Measurements from ENCODE around the gene ATG7.
"Not testable (repeated sequence)": the region's sequence is repeated elsewhere in the genome, so short reads cannot be mapped to it uniquely, and the experiment has no call there.

Gene ATG7

DNA sequence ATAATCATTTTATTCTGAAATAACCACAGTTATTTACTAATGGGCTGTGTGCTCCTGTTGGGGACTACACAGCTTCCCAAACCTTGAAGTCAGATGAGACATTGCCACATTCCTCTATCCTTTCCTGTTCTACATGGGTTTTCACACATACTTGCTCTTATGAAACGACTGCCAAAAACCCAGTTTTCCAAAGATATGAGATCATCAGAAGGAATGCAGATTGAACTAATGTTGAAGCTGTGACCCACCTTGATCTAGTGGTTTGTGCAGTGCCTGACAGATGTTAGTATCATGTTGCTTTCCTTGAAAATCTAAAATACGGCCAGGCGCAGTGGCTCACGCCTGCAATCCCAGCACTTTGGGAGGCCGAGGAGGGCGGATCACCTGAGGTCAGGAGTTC, 226.9 kb downstream of the ATG7 start:
- no peak for DNase-seq (ENCODE audit: low read depth in 2 of 3, low spot score in 2 of 3)

DNA sequence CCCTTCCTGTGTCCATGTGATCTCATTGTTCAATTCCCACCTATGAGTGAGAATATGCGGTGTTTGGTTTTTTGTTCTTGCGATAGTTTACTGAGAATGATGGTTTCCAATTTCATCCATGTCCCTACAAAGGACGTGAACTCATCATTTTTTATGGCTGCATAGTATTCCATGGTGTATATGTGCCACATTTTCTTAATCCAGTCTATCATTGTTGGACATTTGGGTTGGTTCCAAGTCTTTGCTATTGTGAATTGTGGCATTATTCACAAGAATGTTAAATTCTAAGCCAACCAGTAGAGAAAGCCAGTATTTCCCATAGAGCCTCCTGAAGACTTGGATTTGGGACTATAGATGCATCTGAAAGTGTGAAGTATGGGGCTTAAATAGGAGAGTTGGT, 230.2 kb downstream of the ATG7 start:
- not testable (repeated sequence) for DNase-seq (ENCODE audit: low read depth in 2 of 3, low spot score in 2 of 3)

DNA sequence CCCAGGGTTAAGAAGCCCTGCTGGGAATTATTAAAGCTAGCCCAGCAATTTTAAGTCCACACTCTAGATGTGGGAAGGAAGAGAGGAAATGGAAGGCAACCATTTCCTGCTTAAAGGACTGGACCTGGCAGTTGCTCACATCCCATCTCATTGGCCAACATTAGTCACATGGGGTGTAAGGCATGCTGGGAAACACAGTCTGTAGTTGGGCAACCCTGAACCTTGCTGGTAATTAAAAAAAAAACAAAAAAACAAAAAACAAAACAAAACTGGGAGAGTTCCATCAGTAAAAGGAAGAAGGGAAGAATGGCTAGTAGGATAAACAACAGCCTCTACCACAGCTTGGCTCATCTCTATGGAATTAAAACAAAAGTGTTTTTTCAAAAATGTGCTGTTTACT, 235.5 kb downstream of the ATG7 start:
- no peak for DNase-seq (ENCODE audit: low read depth in 2 of 3, low spot score in 2 of 3)

DNA sequence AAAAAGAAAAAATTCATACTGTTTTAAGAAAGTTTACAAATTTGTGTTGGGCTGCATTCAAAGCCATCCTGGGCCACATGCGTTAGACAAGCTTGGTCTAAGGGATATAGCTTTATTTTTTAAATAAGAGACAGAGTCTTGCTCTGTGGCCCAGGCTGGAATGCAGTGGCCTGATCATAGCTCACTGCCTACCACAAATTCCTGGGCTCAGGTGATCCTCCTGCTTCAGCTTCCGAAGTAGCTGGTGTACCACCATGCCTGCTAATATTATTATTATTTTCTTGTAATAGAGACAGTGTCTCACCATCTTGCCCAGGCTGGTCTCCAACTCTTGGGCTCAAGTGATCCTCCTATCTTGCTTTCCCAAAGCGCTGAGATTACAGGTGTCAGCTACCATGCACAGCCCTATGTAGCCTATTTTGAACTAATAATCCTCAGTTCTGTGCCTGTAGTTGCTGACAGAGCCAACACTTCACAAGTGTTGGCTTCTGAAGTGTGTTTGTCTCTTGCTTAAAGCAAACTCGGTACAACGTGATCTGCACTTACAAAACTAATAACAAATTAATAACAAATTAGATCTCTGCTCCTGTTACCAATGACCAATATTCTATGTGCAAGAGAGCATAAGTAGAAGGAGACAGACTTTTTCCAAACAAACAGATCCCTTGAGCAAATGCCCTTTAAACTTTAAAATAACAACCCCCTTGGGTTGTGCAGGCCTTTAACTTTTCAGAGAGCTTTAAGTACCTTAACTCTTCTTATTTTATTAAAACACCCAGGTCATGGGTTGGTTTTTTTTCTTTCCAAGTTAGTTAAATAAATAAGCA, 236.4 kb downstream of the ATG7 start:
- no peak for DNase-seq (ENCODE audit: low read depth in 2 of 3, low spot score in 2 of 3)

DNA sequence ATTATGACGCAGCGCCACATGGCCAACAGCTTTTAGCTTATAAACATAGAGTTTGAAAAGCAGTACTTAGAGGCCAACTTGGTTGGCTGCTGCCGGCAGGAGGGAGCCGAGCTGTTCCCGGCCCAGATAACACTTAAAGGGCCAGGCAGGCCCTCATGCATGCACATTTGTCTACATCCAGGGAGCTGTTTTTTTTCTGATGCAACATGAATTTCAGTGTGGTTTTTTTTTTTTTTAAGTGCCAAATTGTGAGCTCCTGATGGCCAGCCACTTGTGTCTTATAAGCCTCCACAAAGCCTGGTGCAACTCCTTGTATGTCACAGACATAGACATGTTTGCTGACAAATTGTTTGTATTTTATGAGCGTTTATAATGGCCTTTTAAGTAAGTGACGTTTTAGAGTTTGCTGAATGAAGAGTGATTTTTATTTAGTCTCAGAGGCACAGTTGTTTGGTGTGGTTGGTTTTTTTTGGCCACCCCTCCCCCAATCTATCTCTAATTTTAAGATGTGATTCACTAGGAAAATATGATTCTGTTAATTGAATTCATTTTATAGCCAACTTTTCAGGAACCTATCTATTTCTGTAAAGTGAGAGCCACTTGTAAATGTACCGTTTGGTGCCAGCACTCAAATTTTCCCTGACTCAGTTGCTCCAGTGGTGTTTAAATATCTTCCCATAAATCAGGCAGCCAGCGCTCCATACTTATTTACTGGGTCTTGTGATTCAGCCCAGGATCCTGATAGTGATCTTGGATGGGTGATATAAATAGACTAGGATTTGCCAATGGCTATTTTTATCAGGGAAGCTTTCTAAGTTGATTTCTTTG, 237.2 kb downstream of the ATG7 start:
- DNase-seq (ENCODE audit: low read depth in 2 of 3, low spot score in 2 of 3), result no peak

DNA sequence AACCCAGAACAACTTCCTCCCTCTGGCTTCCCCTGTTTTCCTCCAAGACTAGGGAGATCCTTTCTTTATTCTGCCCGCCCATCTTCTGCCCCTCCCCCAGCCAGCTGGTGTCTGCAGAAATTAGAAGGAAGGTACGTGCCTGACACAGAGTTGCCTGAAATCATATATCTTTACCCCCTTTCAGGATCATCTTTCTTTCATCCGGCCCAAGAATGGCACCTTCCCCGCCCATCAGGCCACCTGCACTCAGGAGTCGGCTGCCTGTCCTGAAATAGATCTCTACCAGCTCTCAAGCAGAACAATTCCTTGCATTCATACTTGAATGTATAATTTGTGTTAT, 237.8 kb downstream of the ATG7 start:
- no peak for DNase-seq (ENCODE audit: low read depth in 2 of 3, low spot score in 2 of 3)

DNA sequence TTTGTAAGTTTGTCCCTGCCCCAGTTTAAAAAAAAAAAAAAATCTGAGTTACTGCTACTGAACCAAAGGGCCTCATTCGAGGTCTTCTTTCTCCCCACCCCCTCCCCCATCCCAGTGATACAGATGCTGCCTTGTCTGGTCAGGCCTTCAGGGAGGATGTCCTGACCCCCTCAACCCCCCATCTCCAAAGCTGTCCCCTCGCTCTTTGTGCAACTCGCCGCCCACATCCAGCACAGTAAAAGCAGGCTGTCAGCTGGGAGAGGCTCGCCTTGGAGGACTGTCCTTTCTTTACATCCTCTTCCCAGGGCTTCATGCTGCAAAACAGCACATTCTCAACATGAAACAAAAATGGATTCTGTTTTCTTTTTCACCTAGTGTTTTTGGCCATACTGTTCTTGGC, 238.2 kb downstream of the ATG7 start:
- no peak for DNase-seq (ENCODE audit: low read depth in 2 of 3, low spot score in 2 of 3)

DNA sequence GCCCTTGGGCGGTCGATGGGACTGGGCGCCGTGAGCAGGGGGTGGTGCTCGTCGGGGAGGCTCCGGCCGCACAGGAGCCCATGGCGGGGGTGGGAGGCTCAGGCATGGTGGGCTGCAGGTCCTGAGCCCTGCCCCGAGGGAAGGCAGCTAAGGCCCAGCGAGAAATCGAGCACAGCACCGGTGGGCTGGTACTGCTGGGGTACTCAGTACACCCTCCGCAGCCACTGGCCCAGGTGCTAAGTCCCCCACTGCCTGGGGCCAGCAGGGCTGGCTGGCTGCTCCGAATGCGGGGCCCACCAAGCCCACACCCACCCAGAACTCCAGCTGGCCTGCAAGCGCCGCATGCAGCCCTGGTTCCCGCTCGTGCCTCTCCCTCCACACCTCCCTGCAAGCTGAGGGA, 239.4 kb downstream of the ATG7 start:
- not testable (repeated sequence) for DNase-seq (ENCODE audit: low read depth in 2 of 3, low spot score in 2 of 3)

DNA sequence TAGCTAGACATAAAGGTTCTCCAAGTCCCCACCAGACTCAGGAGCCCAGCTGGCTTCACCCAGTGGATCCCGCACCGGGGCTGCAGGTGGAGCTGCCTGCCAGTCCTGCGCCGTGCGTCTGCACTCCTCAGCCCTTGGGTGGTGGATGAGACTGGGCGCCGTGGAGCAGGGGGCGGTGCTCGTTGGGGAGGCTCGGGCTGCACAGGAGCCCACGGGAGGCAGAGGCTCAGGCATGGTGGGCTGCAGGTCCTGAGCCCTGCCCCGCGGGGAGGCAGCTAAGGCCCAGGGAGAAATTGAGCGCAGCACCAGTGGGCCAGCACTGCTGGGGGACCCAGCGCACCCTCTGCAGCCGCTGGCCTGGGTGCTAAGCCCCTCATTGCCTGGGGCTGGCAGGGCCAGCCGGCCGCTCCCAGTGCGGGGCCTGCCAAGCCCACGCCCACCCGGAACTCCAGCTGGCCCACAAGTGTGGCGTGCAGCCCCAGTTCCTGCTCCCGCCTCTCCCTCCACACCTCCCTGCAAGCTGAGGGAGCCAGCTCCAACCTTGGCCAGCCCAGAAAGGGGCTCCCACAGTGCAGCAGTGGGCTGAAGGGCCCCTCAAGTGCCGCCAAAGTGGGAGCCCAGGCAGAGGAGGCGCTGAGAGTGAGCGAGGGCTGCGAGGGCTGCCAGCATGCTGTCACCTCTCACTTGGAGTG, 241.1 kb downstream of the ATG7 start:
- DNase-seq (ENCODE audit: low read depth in 2 of 3, low spot score in 2 of 3), result not testable (repeated sequence)

DNA sequence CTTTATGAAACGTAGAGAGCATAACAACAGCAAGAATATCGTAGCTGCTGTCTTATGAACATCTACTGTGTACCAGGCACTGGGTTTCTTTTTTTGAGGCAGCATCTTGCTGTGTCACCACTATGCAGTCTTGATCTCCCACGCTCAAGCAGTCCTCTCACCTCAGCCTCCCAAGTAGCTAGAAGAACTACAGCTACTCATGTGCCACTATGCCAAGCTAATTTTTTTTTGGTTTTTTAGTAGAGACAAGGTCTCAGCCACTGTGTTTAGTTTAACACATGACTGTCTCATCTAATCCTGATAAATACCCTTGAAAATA, 241.6 kb downstream of the ATG7 start:
- no peak for DNase-seq (ENCODE audit: low read depth in 2 of 3, low spot score in 2 of 3)

DNA sequence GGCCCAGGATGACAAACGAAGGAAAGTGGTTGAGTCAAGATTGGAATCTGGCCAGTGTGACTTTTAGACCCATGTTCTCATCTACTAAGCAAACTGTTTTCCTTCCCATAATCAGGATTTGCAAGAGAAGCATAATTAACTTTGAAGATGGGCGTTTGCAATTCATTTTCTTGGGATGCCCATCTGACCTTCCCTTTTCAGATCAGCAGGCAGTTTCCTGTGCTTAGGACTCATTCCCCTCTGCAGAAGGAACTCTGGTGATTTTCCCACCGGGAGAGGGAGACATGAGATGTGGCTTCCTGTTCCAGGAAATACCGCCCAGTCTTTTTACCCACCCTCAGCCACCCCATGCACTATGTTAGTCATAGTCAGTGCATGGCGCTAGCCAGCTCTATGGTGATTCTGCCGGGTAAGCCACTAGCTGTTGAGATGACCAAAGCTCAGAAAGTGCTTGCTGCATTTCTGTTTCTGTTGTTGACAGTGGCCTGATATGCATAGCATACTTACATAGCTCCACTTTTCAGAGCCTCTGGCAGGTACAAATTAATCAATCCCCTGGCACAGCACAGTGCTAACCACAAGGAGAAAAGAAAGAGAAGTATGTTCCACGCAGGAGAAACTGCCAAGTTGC, 242.1 kb downstream of the ATG7 start:
- no peak for DNase-seq (ENCODE audit: low read depth in 2 of 3, low spot score in 2 of 3)

DNA sequence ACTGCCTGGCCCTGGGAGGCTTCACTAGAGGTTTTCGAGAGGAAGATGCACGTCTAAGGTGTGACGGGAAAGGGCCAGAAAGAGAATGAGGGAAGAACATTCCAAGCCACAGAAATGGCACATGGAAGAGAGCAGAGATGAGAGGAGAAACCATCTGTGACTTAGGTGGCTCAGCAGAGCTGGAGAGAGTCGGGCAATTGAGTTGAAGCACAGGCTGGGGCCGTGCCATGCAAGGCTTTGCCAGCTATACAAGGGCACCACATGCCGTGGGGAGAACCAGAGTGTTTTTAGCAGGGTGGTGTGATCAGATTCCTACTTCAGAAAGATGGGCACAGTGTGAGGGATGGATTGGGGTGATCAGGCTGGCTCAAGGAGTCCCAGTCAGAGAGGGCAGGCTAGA, 245.4 kb downstream of the ATG7 start:
- no peak for DNase-seq (ENCODE audit: low read depth in 2 of 3, low spot score in 2 of 3)

DNA sequence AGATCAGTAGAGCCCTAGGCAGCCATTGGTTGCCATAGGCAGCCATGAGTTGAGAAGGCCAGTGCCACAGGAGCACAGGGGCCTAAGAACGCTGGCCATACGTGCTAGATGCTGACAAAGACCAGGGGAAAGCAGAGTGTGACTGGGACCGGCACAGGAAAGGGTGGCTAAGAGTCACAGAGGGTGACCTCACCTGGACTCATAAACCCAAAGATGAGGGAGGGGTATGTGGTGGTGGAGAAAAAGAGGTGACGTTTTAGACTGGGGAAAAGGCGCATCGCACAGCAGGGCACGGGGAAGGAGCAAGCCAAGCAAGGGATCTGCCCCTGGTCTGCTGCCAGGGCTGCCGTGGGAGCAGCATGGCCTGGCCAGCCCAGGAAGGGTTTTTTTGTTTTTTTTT, 249.0 kb downstream of the ATG7 start:
- no peak for DNase-seq (ENCODE audit: low read depth in 2 of 3, low spot score in 2 of 3)

DNA sequence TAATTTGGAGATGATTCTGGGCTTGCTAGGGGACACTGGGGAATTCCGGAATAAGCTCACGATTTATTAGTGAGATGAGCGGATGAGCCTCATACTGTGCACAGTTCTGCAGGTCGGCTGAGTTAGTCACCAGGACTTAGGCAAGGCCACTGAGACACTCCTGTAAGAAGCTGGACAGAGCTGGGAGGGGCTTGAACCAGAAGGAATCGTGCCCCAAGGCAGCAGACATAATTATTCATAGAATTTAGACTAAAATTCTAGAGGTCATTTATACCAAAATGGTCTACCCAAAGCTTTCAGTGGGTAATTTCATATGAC, 250.2 kb downstream of the ATG7 start:
- no peak for DNase-seq (ENCODE audit: low read depth in 2 of 3, low spot score in 2 of 3)

DNA sequence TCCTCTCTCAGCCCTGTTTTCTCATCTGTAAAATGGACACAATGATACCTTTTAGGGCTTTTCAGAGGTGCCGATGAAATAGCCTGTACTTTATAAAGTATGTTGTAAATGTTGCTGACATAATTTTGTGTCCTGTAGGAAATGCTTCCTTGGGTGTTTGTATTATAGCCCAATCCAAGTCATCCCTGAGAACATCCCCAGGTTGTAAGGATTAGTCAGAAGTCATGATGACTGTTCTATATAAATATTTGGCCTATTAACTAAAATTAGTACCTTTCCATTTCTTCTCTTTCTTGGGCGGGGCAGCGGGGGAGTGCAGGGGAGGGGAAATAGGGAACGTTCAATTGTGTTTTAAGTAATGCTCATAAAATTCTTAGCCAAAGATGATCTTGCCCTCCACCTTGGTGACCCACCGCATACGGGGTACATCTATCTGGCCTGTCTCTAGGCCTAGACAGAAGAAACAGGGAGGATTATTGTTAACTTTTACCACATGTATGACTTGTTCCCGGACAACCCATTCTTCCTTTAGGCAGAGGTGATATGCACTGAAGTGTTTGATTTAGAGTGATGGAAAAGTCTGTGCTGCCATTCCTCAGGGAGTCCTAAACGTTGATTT, 250.9 kb downstream of the ATG7 start:
- no peak for DNase-seq (ENCODE audit: low read depth in 2 of 3, low spot score in 2 of 3)

DNA sequence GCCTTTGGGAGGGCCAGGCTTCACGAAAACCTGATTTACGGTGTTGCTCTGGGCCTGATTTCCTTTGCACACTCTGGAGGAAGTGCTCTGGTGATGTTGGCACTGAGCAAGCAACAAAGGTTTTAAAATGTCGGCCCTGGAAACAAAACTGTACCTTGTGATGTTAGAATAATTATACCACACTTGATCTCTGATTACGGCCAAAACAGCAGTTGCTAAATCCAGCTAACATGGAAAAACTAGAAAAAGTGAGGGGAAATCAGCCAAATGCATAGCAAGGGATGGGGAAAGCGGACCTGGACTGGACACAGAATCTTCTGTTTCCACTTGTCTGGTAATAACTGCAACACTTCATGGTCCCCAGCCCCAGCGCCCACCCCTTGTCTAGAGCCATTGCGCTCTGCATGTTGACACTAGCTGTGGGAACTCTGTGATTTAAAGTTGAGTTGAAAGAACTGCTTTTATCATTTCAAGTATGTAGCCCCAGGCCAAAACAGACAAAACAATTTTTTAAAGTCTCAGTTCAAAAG, 251.4 kb downstream of the ATG7 start:
- no peak for DNase-seq (ENCODE audit: low read depth in 2 of 3, low spot score in 2 of 3)

DNA sequence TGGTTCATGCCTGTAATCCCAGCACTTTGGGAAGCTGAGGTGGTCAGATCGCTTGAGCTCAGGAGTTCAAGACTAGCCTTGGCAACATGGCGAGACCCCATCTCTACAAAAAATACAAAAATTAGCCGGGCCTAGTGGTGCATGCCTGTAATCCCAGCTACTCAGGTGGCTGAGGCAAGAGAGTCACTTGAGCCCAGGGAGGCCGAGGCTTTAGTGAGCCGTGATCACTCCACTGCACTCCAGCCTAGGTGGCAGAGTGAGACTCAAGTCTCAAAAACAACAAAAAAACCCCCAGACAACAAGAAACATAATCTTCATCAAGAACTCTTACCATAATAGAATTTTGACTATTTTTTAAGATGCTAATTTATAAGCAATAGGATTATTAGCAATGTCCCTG, 253.9 kb downstream of the ATG7 start:
- not testable (repeated sequence) for DNase-seq (ENCODE audit: low read depth in 2 of 3, low spot score in 2 of 3)

DNA sequence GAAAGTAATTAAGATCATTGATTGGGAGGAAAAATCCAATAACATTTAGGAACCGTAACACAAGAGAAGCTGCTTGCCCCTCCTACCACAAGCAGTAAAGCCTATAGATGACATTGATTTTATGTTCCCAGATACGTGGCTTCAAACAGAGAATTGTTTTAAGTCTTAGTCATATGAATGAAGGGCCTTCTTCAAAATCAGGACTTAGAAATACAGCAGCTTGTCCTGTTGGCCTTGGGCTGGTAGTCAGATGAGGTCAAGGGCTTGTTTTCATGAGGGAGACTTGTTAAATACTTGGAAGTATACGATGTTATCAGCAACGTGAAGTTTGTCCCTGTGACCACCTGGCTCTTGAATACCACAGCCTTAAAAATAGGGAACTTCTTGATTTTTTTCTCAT, 257.1 kb downstream of the ATG7 start:
- DNase-seq (ENCODE audit: low read depth in 2 of 3, low spot score in 2 of 3), result no peak

DNA sequence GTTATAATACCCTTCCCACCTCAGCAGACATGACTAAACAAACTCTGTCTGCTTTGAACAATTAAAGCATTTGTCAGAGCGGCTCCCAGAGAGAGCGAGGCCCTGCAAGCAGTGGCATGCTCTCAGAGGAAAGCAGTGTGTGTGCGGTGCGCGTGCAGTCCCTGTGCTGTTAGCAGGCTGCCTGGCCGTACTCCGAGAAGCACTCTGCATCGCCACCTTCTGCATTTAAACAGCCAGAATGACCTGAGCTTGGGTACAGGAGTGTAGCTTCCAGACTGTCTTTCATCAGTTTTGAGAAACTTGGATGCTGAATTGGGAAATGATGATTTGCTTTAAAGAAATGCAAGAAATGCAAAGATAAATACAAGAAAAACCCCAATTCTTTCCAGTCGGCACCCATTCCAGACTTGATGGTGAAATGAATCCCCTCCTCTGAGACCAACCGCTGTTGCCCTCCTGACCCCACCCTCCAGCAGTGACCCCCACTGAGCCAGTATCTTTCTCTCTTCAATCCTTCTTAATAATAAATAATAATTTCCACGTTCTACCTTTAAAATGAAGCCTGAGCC, 258.0 kb downstream of the ATG7 start:
- no peak for DNase-seq (ENCODE audit: low read depth in 2 of 3, low spot score in 2 of 3)

DNA sequence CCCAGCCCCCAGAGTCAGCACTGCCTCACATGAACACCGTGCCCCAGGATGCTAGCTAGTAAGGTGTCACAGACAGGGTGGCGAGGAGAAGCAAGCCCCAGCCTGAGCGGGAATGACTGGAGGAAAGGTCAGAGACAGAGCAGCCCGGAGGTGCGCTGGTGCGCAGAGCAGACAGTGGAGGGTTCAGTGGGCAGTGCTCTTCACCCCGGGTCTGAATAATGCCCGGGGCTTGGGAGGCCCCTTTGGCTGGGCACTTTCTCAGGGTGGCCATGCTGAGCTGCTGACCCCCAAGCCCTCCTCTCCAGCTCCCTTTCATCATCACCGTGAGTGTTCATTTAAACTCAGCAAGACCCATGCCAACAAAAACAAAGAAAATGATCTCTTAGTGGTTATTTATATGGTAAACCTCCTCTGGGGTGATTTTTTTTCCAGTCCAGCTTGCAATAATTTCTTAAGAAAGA, 260.8 kb downstream of the ATG7 start:
- no peak for DNase-seq (ENCODE audit: low read depth in 2 of 3, low spot score in 2 of 3)
